ENCODE results near the gene KRTAP3-3.

DNA sequence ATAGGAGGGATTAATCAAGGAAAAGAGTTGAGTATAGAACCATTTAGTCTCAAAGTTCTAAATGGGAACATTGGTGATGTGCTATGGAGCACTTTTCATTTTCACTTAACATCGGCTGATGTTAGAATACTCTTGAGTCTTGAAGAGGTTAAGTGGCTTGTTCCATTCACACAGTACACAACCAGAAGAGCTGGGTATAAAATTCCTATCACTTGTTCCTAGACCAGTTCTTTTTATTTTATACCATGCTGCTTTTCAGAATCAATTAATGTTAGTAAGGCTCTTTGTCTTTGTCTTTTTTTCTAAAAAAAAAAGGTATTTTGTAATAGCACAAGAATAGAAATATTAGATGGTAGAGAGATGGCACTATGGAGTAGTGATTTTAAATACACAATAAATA, 49.0 kb upstream of the KRTAP3-3 start:
- no peak for TF ChIP-seq YY1 (IDR thresholded peaks at IDR 0.05; ENCODE audit: insufficient read depth, insufficient read length)
- TF ChIP-seq SUZ12 (IDR thresholded peaks at IDR 0.05; ENCODE audit: extremely low read depth, insufficient read depth, insufficient read length), result no peak
- TF ChIP-seq ZNF274 (IDR thresholded peaks at IDR 0.05; ENCODE audit: low read depth, low read length), result no peak
